Measurements from ENCODE around the gene TPH1. TPM values are rescaled to one million over a fixed set of nuclear protein-coding genes. Genes with fewer than 3 reads are reported as not detected.

The TPH1 gene
- total and polyA plus RNA-seq, 2 of the 8 experiments (the other 6 are each of a cell fraction or from before 2014, with no cell fraction given), result 0.09 to 0.22 TPM

- Histone ChIP-seq H4K5ac (ENCODE audit: insufficient read length, low read depth, low read length) (no peak overlapping the region), H4K91ac (replicated peaks; ENCODE audit: insufficient read length, low read length) (no peak overlapping the region), H2AK5ac (ENCODE audit: low read depth, low read length) (no peak overlapping the region), H3K36me3 (ENCODE audit: control insufficient read depth in 2 of 4, insufficient read depth in 4 of 4, low read length in 3 of 4) (peaks cover 9 to 82% (median 52%) of the 10 kb centered on the region in 4 experiments), H3K4me2 (ENCODE audit: insufficient read depth in 1 of 2, low read depth in 2 of 2, low read length in 2 of 2) (no peak overlapping the region), H3K18ac (ENCODE audit: extremely low read depth, low read length) (no peak overlapping the region), H3K4ac (replicated peaks; ENCODE audit: insufficient read length, low read depth, low read length) (no peak overlapping the region), H2BK15ac (ENCODE audit: low read length) (no peak overlapping the region), H3K79me2 (ENCODE audit: control insufficient read depth in 1 of 2, insufficient read depth in 2 of 2, low read length in 2 of 2) (no peaks in the 10 kb centered on the region), H3K27ac (ENCODE audit: low read depth, low read length) (no peak overlapping the region), H3K4me3 (ENCODE audit: extremely low read depth in 1 of 4, insufficient read depth in 2 of 4, low read depth in 3 of 4, low read length in 4 of 4) (no peak overlapping the region), H2BK120ac (replicated peaks; ENCODE audit: low read depth, low read length) (no peak overlapping the region), H3K14ac (ENCODE audit: insufficient read length) (no peak overlapping the region), H3K27me3 (replicated peaks in 1 of 4; ENCODE audit: control insufficient read depth in 3 of 4, extremely low read depth in 1 of 4, insufficient read depth in 3 of 4, low read length in 3 of 4) (no peaks in the 10 kb centered on the region), H3K9me3 (ENCODE audit: insufficient read depth in 2 of 2, low read depth in 1 of 2, low read length in 1 of 2) (no peaks in the 10 kb centered on the region), H2BK12ac (ENCODE audit: low read depth, low read length) (no peak overlapping the region), H3K79me1 (ENCODE audit: low read depth, low read length) (0 out of 2 replicates have a peak, but pooled peaks cover 4% of the 10 kb centered on the region), H2BK20ac (ENCODE audit: low read length) (no peak overlapping the region), H2BK5ac (ENCODE audit: low read depth, low read length) (no peak overlapping the region), H3K9ac (replicated peaks in 1 of 4; ENCODE audit: extremely low read depth in 1 of 4, low read depth in 3 of 4, low read length in 3 of 4) (no peak overlapping the region), H3K56ac (replicated peaks; ENCODE audit: insufficient read length, low read depth, low read length) (no peak overlapping the region), H4K8ac (ENCODE audit: extremely low read depth, insufficient read depth, low read length) (no peak overlapping the region), H3K4me1 (replicated peaks in 1 of 4; ENCODE audit: control insufficient read depth in 3 of 4, insufficient read depth in 4 of 4, low read length in 3 of 4) (no peaks in the 10 kb centered on the region), H3K23ac (ENCODE audit: insufficient read length) (no peak overlapping the region), H4K20me1 (replicated peaks in 1 of 2; ENCODE audit: control insufficient read depth in 1 of 2, insufficient read depth in 2 of 2, low read length in 2 of 2) (no peaks in the 10 kb centered on the region), H3K23me2 (ENCODE audit: low read depth, low read length) (no peaks in the 10 kb centered on the region), H2AFZ (ENCODE audit: low read length) (no peak overlapping the region)
- WGBS, 2 experiments (ENCODE audit: extremely low coverage in 1 of 2, insufficient coverage in 1 of 2, insufficient read length in 1 of 2, insufficient replicate concordance in 2 of 2, low coverage in 1 of 2, low lambda C conversion rate in 2 of 2, missing lambda C conversion rate in 1 of 2), result 90% methylated on average over 2 of the region's 2 CpGs; no CpG with 5 or more reads in 1 of the 2 experiments
- no peak for FAIRE-seq
- POLR2A ChIA-PET (ENCODE audit: partially characterized antibody), result no interaction called here
- DNase-seq (ENCODE audit: low read depth in 1 of 2, low spot score in 2 of 2), result no peak
- no peak for TF ChIP-seq NANOG (IDR thresholded peaks at IDR 0.05; ENCODE audit: insufficient read depth, low read depth, low read length, poor library complexity, severe bottlenecking)
- no peak for TF ChIP-seq HDAC6 (IDR thresholded peaks at IDR 0.05; ENCODE audit: low read depth, low read length)
- TF ChIP-seq EGR1 (IDR thresholded peaks at IDR 0.05; ENCODE audit: borderline replicate concordance, low read depth, low read length), result no peak
- TF ChIP-seq MAX (IDR thresholded peaks at IDR 0.05), result no peak
- no peak for TF ChIP-seq RBBP5 (IDR thresholded peaks at IDR 0.05; ENCODE audit: borderline replicate concordance, low read depth, low read length)
- TF ChIP-seq EP300 (IDR thresholded peaks at IDR 0.05; ENCODE audit: borderline replicate concordance in 1 of 2, low read depth in 2 of 2, low read length in 2 of 2), result no peak
- no peak for TF ChIP-seq SAP30 (IDR thresholded peaks at IDR 0.05; ENCODE audit: insufficient read depth, insufficient replicate concordance, low read length)
- TF ChIP-seq HDAC2 (IDR thresholded peaks at IDR 0.05; ENCODE audit: borderline replicate concordance in 1 of 2, low read depth in 2 of 2, low read length in 2 of 2), result no peak
- CTCF ChIA-PET (ENCODE audit: partially characterized antibody), result no interaction called here
Measured at GRCh38 chr11:18088366-18088765, 42.3 kb upstream of the TPH1 start.
